ENCODE results near the gene ZNF575.

DNA sequence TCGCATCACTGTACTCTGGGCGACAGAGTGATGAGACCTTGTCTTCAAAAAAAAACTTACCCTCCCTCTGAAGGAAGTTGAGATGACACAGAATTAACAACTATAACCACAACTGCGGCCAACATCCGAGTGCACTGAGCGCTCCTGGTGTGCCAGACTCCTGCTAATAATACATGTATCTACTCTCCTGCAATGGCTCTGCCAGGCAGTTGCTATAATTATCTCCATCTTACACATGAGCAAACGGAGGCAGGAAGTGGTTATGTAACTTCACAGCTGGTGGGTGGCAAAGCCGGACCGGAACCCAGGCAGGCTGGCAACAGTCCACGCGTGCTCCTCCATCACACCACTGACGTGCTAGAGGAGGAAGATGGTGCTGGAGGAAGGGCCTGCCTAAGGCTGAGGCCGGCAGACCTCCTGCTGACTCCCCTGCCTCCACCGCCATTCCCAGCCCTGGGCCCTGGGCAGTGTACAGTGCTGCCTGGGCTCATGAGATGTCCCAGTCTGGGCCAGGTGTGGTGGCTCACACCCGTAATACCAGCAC, 29.8 kb downstream of the ZNF575 start:
- TF ChIP-seq, protein P1, sequence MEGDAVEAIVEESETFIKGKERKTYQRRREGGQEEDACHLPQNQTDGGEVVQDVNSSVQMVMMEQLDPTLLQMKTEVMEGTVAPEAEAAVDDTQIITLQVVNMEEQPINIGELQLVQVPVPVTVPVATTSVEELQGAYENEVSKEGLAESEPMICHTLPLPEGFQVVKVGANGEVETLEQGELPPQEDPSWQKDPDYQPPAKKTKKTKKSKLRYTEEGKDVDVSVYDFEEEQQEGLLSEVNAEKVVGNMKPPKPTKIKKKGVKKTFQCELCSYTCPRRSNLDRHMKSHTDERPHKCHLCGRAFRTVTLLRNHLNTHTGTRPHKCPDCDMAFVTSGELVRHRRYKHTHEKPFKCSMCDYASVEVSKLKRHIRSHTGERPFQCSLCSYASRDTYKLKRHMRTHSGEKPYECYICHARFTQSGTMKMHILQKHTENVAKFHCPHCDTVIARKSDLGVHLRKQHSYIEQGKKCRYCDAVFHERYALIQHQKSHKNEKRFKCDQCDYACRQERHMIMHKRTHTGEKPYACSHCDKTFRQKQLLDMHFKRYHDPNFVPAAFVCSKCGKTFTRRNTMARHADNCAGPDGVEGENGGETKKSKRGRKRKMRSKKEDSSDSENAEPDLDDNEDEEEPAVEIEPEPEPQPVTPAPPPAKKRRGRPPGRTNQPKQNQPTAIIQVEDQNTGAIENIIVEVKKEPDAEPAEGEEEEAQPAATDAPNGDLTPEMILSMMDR (IDR thresholded peaks at IDR 0.05), result no peak
- TF ChIP-seq POLR2A (IDR thresholded peaks at IDR 0.05), result no peak
